Stomach (tissue), 4 donors: ENCODE measurements around the gene TRMO.

Source experiments
- EP300 ChIP-seq: sonication (generic); formaldehyde crosslinking; IDR thresholded peaks from one replicate; pipeline ENCODE4 v1.6.1; 2017; ENCODE audit warnings: antibody characterized with exemption
- POLR2A ChIP-seq, 4 donors: fragments of 450-650 bp; IDR thresholded peaks; one replicate each; pipeline ENCODE4 v1.6.1; 2016; ENCODE audit warnings: antibody characterized with exemption in 4 of 4, control low read depth in 2 of 4, mild to moderate bottlenecking in 1 of 4, moderate library complexity in 1 of 4
- POLR2AphosphoS5 ChIP-seq, 3 donors: sonication (generic); formaldehyde crosslinking; IDR thresholded peaks; one replicate each; pipeline ENCODE4 v1.6.1; 2016; ENCODE audit warnings: antibody characterized with exemption in 3 of 3

DNA sequence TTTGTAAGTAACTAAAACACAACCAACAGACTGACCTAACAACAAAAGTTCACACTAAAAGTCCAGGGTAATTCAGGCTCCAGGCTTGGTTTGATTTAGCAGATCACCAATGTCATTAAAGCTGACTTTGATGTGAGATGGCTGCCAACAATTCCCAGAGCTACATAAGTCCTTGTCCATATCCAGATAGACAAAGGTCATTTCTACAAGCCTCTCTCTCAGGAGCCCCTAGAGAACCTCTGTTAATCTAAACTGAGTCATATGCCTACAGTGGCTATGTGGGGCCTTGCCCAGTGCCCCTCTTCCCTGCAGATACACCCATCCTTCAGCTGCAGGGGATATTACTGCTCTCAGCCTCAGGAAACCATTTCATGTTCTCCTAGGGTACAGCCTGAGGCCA, 42.6 kb upstream of the TRMO start:
- no peak for TF ChIP-seq POLR2AphosphoS5 (IDR thresholded peaks at IDR 0.05)
- TF ChIP-seq POLR2A (IDR thresholded peaks at IDR 0.05) = no peak
- TF ChIP-seq EP300 = no peak
